Measurements from ENCODE around the gene SLC27A4. TPM values are rescaled to one million over a fixed set of nuclear protein-coding genes. Genes with fewer than 3 reads are reported as not detected.

SLC27A4 gene
- total RNA-seq, 1 experiment from 2014 or later = 17.0 TPM

DNA sequence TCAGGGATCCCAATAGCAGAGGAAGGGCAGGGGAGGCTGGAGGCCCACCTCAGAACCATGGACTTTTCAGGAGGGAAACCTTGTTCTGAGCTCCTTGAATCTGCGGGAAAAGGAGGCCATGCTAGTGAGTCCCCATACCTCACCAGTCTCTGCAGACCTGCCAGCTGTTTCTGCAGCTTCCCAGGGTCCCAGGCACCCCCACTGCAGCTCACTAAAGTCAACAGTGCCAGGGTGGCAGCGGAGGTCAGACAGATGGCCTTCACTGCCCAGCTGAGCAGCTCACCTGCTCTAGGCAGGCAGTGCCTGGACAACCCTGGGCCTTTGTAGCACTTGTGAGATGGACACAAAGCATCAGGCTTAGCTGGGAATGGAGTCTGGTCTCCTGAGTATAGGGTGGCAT is 4.4 kb upstream of the SLC27A4 start:
- Histone ChIP-seq H2AK5ac (ENCODE audit: insufficient read length, low read length) (no peak overlapping the region), H3K4ac (ENCODE audit: low read depth, low read length) (no peak overlapping the region), H4K5ac (ENCODE audit: insufficient read length, low read depth, low read length) (no peak overlapping the region), H2AFZ (ENCODE audit: low read length) (no peak overlapping the region), H2BK5ac (ENCODE audit: insufficient read length, low read length) (no peak overlapping the region), H2BK120ac (ENCODE audit: low read depth, low read length, poor library complexity, severe bottlenecking) (no peak overlapping the region), H4K8ac (replicated peaks; ENCODE audit: insufficient read length, low read depth, low read length) (no peak overlapping the region), H3K27ac (ENCODE audit: insufficient read length, low read depth, low read length) (no peak overlapping the region), H3K4me2 (ENCODE audit: insufficient read depth, insufficient read length, low read length) (no peak overlapping the region), H3K27me3 (ENCODE audit: insufficient read depth, low read length) (no peaks in the 10 kb centered on the region), H3K18ac (ENCODE audit: insufficient read length, low read depth, low read length) (no peak overlapping the region), H3T11ph (ENCODE audit: low read length) (no peak overlapping the region), H3K9ac (ENCODE audit: extremely low read depth, insufficient read length, low read length) (no peak overlapping the region), H2BK20ac (ENCODE audit: low read depth, low read length, poor library complexity, severe bottlenecking) (no peak overlapping the region), H3K14ac (ENCODE audit: insufficient read depth, low read length) (no peak overlapping the region), H4K91ac (ENCODE audit: insufficient read length, low read depth, low read length) (no peak overlapping the region), H3K79me1 (ENCODE audit: insufficient read depth, low read depth, low read length, poor library complexity, severe bottlenecking) (no peaks in the 10 kb centered on the region), H2BK12ac (ENCODE audit: insufficient read length, low read depth, low read length) (no peak overlapping the region), H2BK15ac (ENCODE audit: low read depth, low read length) (no peak overlapping the region), H3K9me3 (ENCODE audit: control insufficient read depth, low read depth, low read length) (no peaks in the 10 kb centered on the region), H3K23ac (ENCODE audit: insufficient read length, low read depth, low read length) (no peak overlapping the region), H3K56ac (ENCODE audit: insufficient read length, low read depth, low read length) (no peak overlapping the region), H3K23me2 (ENCODE audit: insufficient read length, low read depth, low read length, poor library complexity, severe bottlenecking) (no peaks in the 10 kb centered on the region), H3K4me1 (ENCODE audit: insufficient read depth, low read length) (no peaks in the 10 kb centered on the region), H3K79me2 (ENCODE audit: insufficient read depth, low read length) (no peaks in the 10 kb centered on the region), H4K20me1 (ENCODE audit: control insufficient read depth, insufficient read depth, insufficient read length) (no peaks in the 10 kb centered on the region)
- TF ChIP-seq, protein P1, sequence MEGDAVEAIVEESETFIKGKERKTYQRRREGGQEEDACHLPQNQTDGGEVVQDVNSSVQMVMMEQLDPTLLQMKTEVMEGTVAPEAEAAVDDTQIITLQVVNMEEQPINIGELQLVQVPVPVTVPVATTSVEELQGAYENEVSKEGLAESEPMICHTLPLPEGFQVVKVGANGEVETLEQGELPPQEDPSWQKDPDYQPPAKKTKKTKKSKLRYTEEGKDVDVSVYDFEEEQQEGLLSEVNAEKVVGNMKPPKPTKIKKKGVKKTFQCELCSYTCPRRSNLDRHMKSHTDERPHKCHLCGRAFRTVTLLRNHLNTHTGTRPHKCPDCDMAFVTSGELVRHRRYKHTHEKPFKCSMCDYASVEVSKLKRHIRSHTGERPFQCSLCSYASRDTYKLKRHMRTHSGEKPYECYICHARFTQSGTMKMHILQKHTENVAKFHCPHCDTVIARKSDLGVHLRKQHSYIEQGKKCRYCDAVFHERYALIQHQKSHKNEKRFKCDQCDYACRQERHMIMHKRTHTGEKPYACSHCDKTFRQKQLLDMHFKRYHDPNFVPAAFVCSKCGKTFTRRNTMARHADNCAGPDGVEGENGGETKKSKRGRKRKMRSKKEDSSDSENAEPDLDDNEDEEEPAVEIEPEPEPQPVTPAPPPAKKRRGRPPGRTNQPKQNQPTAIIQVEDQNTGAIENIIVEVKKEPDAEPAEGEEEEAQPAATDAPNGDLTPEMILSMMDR (conservative IDR thresholded peaks at IDR 0.05) = no peak
- Mint-ChIP-seq H3K4me1 (no peaks in the 10 kb centered on the region), H3K9me3 (no peaks in the 10 kb centered on the region), H3K4me3 (no peak overlapping the region), H3K36me3 (ENCODE audit: insufficient read depth in 1 of 3, low read depth in 3 of 3) (peaks cover 0 to 13% (median 4%) of the 10 kb centered on the region in 3 experiments; a peak in 4 of 7 replicates), H3K27me3 (ENCODE audit: low read depth) (no peaks in the 10 kb centered on the region), H3K27ac (no peak overlapping the region)
- WGBS (ENCODE audit: extremely low coverage, insufficient read length, low lambda C conversion rate) = no CpG with 5 or more reads among the region's 2 CpGs
- no peak for DNase-seq

Measured in H9 (cell line).